HepG2 (cell line): ENCODE data around the gene PNPLA2.

Experiments
- BRF2 ChIP-seq: sonication (generic); formaldehyde crosslinking; IDR thresholded peaks from 2 replicates; pipeline ENCODE4 v1.8.1; 2022; ENCODE audit warnings: mild to moderate bottlenecking, missing genetic modification reagents
- FOXJ3 ChIP-seq: sonication (generic); formaldehyde crosslinking; IDR thresholded peaks from 2 replicates; pipeline ENCODE4 v1.4.0; 2020; ENCODE audit warnings: missing genetic modification reagents, mild to moderate bottlenecking, borderline replicate concordance
- POLR2AphosphoS5 ChIP-seq: IDR thresholded peaks from 2 replicates; pipeline ENCODE4 v1.6.1; 2012; ENCODE audit warnings: low read depth, low read length
- ZNF274 ChIP-seq: sonication (generic); formaldehyde crosslinking; IDR thresholded peaks from 2 replicates; pipeline ENCODE4 v1.5.1; 2020; ENCODE audit warnings: mild to moderate bottlenecking, missing genetic modification reagents

DNA sequence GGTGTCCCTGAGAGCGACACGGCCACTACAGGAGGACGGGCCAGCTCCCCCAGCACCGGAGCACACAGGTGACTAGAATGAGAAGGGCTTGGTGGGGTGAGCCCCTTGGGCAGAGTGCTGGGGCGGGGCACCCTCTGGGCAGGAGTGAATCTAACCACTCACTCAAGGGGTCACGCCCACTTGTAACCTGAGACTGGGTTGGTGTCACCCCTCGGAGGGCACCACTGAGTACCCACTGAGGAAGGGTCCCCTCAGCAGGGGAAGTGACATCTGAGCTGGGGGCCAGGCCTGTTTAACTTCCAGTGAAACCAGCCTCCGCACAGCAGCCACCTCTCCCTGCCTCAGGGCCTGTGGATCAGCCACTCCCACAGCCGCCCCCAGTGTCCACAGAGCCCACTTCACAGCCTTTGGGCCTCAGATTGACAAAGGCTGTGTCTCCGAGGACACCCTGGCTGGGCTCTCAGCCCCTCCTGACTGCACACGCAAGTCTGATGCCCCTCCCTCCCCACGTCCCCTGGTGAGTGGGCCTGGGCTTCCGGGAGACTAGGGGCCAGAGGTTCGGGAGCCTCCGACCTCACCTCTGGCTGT, 47.0 kb upstream of the PNPLA2 start:
- TF ChIP-seq POLR2AphosphoS5 = no peak
- no peak for TF ChIP-seq ZNF274 (CRISPR knock-in tag)
- no peak for TF ChIP-seq FOXJ3 (CRISPR knock-in tag)
- no peak for TF ChIP-seq BRF2 (CRISPR knock-in tag)
